Amygdala (tissue), 56 donors: ENCODE results near the gene RASGEF1C.

Experiments used
- DNase-seq, 56 donors: peaks; one replicate each; lab custom pipeline; 2025; lab: John Stamatoyannopoulos, UW

The RASGEF1C gene

GRCh38 chr5:180111273-180112002, 97.6 kb downstream of the RASGEF1C start:
- DNase-seq = no peak

GRCh38 chr5:180109920-180110319, 99.1 kb downstream of the RASGEF1C start:
- no peak for DNase-seq

GRCh38 chr5:180107005-180107404, 102.0 kb downstream of the RASGEF1C start:
- no peak for DNase-seq

- DNase-seq = no peak
Measured at GRCh38 chr5:180105827-180106312, 103.1 kb downstream of the RASGEF1C start.

GRCh38 chr5:180104168-180104530, 104.9 kb downstream of the RASGEF1C start:
- no peak for DNase-seq

GRCh38 chr5:180103487-180104167, 105.4 kb downstream of the RASGEF1C start:
- no peak for DNase-seq

- DNase-seq = no peak
Measured at GRCh38 chr5:180102636-180103035, 106.4 kb downstream of the RASGEF1C start.

GRCh38 chr5:180101451-180102105, 107.4 kb downstream of the RASGEF1C start:
- no peak for DNase-seq

GRCh38 chr5:180100621-180101450, 108.2 kb downstream of the RASGEF1C start:
- no peak for DNase-seq

- DNase-seq = no peak
Measured at GRCh38 chr5:180099733-180100611, 109.0 kb downstream of the RASGEF1C start.

GRCh38 chr5:180098991-180099732, 109.8 kb downstream of the RASGEF1C start:
- no peak for DNase-seq

GRCh38 chr5:180098526-180098925, 110.5 kb downstream of the RASGEF1C start:
- no peak for DNase-seq

GRCh38 chr5:180097926-180098325, 111.1 kb downstream of the RASGEF1C start:
- no peak for DNase-seq

GRCh38 chr5:180097163-180097894, 111.7 kb downstream of the RASGEF1C start:
- no peak for DNase-seq

GRCh38 chr5:180096616-180097015, 112.4 kb downstream of the RASGEF1C start:
- no peak for DNase-seq

- no peak for DNase-seq
Measured at GRCh38 chr5:180095545-180095944, 113.5 kb downstream of the RASGEF1C start.

GRCh38 chr5:180093651-180094382, 115.2 kb downstream of the RASGEF1C start:
- peak in 15 of 56 donors; percentile 8 to 71 (median 34) for DNase-seq
